Measurements from ENCODE around the gene ATP13A5.

The ATP13A5 gene

DNA sequence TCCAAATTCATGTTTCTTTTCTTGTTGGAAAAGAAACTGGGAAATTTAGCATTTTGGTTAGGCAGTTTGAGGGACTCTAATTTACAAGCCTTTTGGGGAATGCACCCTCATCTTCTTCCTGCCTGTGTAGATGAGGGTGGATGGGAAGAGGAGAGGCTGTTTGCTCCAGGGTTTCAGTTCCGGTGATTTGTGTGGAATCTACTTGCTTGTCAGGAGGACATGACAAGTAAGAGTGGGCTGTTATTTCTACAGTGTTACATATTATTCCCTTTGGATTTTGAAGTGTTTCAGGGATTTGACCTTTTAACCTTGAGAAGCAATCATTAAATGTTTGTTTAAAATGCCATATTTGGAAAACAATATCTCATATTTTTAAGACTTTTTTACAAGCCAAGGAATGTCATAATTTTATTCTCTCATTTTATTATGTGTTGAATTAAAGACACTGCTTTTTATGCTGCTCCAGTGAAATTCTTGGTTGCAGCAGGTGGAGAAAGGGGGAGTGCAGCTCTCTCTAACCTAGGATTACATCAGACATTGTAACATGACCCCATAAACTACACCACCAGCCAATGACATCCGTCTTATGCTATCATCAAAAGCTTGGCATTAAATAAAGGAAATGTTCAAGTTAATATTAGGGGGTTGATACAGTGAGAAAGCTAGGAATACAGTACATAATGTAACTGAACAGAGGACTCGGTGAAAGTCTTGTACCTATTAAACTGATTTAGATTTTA is 107.3 kb downstream of the ATP13A5 start:
- no peak for DNase-seq (ENCODE audit: insufficient read length, low spot score)
- FAIRE-seq: no peak

DNA sequence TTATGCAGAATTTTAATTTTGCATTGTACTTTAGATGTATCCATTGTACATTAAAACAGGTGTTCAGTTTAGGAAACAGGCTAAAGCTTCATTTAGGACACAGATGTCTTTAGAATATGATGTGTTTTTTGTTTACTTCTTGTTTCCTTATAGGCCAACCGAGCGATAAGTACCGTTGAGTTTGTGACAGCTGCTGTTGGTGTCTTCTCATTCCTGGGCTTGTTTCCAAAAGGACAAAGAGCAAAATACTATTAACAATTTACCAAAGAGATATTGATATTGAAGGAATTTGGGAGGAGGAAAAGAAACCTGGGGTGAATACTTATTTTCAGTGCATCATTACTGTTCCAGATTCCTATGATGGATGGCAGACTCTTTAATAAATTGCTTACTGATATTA is 108.1 kb downstream of the ATP13A5 start:
- no peak for DNase-seq (ENCODE audit: insufficient read length, low spot score)
- no peak for FAIRE-seq

DNA sequence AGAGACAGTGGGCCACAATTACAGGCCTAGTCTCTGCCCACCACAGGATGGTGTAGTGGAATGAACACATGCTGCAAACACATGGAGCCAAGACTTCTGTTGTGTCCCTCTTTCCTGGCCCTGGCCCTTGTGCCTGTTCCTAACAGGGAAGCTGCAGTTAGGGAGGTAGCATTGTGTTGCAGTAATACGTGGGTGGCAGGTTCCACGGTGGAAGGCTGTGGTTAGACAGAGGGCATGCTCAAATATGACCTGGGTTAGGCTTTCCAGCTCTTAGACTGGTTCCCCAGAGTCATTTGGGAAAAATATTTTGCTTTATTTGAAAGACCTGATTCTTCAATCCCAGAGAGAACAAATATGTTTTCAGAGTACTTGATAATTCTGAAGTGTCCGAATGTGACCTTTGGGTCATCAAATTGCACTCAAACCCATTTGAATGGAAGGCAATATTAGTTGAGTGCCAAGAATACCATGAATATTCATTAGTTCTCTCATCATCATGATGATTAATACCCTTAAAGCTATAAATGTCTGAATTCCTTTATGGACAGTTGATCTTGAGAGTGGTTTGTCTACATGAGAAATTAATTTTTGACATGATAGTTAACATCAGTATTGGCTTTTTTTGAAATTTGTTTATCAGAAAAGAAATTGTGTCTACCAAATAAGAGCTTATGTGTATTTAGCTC is 109.1 kb downstream of the ATP13A5 start:
- no peak for DNase-seq (ENCODE audit: insufficient read length, low spot score)
- no peak for FAIRE-seq

DNA sequence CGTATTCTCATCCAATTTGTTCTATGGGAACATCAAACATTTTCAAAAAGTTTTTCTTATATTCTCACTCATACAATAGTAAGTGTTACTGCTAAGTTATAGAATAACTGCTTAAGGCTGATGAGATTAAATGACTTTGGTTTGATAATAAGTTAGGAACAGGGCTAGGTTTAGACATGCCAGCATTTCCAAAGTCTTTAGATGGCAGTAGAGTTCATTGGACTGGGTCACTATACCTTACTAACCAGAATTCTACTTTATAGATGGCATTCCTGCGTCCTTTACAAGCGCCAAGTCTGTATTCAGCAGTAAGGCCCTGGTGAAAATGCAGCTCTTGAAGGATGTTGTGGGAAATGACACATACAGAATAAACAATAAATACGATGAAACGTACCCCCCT is 115.8 kb downstream of the ATP13A5 start:
- FAIRE-seq: no peak
- DNase-seq (ENCODE audit: insufficient read length, low spot score): no peak

DNA sequence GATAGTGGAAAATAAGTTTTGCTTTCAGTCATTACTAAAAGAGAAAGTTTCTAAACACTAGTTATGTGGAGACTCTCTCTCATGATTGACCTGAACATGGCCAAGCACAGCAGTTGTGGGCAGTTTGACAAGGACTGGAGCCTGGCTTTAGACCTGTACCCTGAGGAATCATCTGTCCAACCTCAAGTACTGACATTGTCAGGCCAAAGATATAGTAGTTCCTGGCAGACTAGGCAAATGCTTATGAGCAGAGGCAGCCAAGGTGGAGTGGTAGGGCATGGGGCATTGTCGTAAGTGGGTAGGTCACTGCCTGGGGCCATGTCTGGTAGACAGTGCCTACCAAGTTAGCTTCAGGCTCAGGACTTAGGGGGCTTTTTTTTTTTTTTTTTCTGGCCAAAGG is 116.6 kb downstream of the ATP13A5 start:
- FAIRE-seq: no peak

DNA sequence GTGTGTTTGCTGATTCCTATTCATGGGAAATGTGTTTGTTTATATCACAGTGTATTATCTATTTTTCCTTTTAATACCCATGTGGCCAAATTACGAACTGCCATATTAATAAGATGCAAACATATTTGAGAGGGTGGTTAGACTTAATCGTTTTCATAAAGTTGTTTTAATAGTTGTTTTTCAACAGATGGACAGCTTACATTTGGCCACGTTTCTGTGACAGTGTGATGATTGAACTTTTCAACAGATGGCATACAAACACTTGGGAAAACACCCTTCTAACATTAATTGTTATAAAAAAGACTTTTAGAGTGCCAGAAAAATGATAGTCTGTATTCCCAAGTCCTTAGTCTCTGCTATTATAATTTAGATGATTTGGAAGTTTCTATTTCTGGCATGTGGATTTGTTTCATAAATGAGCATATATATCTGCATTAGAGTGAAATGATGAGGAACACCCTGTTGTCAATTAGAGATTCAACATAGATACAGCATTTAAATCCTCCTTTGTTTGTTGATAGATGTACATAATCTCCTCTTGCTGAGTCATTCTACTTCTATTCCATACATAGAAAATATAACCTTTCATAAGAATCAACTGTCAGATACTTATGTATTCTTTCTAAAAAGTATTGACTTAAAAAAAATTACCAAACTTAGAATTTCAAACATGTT is 124.4 kb downstream of the ATP13A5 start:
- FAIRE-seq: no peak
- no peak for DNase-seq (ENCODE audit: insufficient read length, low spot score)

More for the DNA sequence above, 116.6 kb downstream of the ATP13A5 start:
- DNase-seq (ENCODE audit: insufficient read length, low spot score): no peak

DNA sequence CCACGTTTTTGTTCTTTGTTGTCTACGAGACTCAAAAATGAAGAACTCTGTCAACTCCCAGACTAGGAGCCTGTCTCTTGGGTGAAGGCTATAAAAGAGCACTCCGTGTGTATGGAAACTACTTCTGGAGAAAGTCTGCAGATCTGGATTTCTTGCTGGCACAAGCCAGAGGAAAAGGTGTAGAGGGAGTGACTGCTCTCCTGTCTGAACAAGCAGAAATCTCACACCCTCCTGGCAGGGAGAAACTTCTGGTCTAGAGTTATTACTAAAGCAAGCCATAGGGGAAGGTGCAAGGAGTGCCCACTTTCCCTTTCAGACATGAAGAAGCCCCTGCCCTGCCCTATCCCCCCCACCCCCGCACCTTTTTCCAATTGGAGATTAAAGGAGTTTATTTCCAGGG is 128.1 kb downstream of the ATP13A5 start:
- FAIRE-seq: no peak

DNA sequence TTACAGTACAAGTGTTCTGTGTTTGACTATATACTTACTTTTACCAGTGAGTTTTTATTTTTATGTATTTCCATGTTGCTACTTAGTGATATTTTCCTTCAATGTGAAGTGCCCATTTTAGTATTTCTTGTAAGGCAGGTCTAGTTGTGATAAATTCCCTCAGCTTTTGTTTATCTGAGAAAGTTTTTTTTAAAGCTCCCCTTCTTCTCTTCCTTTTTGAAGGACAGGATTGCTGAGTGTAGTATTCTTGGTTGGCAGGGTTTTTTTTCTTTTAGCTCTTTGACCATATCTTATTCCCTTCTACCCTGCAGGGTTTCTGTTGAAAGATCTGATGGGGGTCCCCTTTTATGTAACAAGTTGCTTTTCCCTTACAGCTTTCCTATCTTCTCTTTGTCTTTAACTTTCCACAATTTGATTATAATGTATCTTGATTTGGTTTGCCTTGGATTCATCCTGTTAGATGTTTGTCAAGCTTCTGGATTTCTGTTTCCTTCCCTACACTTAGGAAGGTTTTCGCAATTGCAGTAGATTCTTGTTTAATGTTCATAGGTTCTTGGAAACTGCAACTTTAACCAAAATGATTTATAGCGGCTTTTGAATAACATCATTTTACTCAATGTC is 129.6 kb downstream of the ATP13A5 start:
- no peak for FAIRE-seq
- DNase-seq (ENCODE audit: insufficient read length, low spot score): no peak

More for the DNA sequence above, 128.1 kb downstream of the ATP13A5 start:
- no peak for DNase-seq (ENCODE audit: insufficient read length, low spot score)

DNA sequence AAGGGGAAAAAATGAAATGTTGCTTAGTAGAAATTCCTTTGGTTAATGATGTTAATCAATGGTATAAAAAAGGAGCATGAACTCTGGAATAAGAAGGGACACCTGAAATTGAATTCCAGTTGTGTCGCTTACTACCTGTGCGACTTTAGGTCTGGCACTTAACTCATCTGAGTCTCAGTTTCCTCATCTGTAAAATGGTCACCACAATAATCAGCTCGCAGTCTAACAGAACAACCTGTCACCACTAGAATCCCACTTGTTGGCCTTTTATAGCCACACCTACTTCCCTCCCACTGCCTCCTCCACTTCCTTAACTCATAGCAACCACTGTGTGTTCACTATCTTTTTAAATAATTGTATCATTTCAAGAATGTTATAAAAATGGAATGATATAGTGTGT is 135.0 kb downstream of the ATP13A5 start:
- FAIRE-seq (no peak), DNase-seq (ENCODE audit: insufficient read length, low spot score) (no peak)

DNA sequence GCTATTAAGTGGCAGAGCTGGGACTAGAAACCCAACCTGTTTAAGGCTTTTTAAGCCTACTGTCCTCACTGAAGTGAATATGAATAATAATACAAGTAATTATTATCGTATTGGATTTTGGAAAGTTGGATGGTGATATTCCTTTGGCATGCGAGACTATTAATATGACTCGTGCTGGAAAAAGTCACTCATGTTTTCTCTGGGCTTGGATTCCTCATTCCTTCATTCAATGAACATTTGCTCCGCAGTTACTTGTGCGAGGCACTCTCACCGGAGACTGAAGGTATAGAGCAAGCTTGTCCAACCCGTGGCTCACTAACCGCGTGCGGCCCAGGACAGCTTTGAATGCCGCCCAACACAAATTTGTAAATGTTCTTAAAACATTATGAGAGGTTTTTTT is 136.8 kb downstream of the ATP13A5 start:
- DNase-seq (ENCODE audit: insufficient read length, low spot score): no peak
- FAIRE-seq: no peak

DNA sequence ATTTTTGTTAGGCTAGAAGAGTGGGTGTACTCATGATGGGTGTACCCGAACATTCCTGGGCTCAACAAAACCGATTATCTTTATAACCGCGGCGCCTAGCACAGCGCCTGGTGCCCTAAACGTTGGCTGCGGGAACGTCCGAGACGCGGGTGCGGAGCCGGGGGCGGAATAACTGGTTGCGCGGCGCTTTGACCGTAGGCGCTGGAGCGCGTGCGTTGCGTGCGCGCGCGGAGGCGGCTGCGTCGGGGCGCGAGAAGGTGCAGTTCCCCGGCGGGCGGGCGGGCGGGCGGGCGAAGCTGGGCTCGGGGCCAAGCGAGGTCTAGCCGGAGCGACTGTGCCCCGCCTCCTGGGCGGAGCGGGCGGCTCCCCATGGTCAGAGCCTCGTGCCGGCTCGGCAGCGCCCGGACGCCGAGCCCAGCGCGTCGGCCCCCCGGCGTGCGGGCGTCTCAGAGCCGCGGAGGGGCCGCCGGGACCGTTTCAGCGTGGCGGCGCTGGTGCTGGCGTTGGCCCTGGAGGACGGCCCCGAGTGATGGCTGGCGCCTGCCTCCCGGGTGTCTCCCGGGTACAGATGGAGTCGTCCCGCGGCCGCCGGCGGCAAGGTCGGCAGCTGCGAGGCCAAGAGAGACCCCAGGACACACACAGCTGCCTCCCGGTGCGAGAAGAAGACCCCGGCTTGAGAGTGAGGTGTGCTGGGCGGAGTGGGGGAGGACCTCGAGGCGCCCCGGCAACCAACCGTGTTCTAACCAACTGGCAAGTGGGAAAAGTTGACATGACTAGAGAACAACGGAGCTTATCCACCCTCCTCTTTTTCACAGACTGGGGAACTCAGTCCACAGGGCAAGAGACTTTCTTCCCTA is 137.5 kb downstream of the ATP13A5 start, which contains the start of gene PLAAT1:
Gene PLAAT1 (plus strand): TSS at position 373 of the 857 bp plus-strand sequence. CDS start 14,429 bp downstream, outside the sequence.
- peak; percentile 41 for DNase-seq (ENCODE audit: insufficient read length, low spot score)
- FAIRE-seq: no peak

DNA sequence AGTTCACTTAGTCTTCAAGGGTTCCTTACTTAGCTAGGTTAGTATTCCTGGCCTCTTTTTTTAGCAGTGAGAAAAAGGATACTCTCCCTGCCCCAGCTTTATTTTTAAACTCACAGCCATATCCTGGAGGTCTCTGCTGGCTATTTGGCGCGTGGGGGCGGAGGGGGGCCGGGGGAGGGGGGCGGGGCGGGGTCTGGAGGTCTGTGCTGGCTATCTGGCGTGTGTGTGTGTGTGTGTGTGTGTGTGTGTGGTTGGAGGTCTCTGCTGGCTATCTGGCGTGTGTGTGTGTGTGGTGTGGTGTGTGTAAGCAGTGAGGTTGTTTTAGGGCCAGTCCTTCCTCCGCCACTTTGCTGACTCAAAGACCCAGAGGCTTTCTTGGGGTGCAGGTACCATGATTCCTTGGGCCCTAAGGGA is 138.1 kb downstream of the ATP13A5 start:
- DNase-seq (ENCODE audit: insufficient read length, low spot score) (no peak), FAIRE-seq (no peak)

DNA sequence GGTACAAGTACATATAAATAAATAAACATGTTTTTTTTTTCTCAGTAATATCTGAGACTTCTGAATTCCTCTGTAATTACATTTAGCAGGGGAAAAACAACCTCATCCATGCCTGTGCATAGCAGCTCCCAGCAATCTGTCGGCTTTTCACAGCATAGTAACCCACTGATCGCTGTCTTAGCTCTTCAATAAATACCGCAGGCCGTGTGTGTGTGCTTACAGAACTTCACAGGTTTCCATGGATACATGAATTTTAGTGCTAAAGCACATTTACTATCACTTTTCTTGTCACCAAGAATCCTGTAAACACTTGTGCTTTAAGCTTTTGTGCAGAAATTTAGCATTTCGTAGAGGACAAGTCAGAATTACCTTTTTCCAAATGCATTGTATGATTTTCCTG is 141.5 kb downstream of the ATP13A5 start:
- no peak for FAIRE-seq
- DNase-seq (ENCODE audit: insufficient read length, low spot score): no peak

DNA sequence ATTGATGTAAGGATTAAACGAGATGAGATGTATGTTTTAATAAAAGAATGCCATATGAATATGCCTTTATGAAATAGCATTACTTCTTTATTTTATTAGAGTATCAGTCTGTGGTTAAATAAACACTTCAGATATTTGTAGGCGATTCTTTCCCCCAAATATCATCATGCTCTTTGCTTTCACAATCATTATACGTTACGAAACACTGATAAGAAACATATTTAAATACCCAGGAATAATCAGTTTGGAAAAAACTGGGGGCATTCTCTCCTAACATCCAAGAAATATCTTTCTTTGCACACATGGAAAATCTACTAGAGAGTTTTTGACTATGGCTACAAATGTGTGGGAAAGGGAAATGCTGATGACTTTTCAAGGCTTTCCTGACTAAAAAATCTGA is 142.0 kb downstream of the ATP13A5 start:
- DNase-seq (ENCODE audit: insufficient read length, low spot score) (no peak), FAIRE-seq (no peak)

DNA sequence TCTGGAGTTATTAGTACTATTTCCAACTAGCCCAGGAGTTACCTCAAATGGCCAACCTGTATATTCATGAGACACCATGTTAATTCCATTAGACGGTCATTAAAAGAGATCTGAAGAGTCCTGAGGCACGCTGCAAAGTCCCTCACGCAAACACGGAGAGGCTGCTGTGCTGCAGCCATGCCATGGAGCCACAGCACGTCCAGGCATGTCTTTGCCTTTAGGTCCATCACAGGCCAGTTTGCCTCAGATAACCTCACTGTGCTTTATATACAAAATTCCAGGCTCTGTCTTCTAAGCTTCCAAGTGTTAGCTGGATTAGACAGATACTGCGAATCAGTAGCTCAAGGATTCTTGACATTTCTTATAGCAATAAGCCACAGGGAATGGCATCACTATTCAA is 147.4 kb downstream of the ATP13A5 start:
- no peak for FAIRE-seq
- DNase-seq (ENCODE audit: insufficient read length, low spot score): no peak

DNA sequence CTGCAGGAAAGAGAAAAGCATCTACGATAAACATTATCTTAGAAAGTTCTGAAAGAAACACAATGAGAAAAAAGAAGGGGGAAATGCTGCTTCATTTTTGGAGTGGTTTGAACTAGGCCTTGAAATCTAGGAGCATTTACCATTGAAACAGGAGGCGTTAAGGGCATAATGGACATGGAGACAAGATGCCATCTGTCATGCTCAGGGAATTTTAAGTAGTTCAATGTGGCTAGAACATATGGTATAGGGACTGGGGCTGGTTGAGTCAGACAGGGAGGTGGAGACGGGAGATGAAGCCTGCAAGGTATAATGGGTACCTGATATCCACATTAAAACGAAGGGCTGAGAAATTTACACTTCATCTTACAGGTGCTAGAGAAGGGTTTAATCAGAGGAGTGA is 147.9 kb downstream of the ATP13A5 start:
- FAIRE-seq (no peak), DNase-seq (ENCODE audit: insufficient read length, low spot score) (no peak)

DNA sequence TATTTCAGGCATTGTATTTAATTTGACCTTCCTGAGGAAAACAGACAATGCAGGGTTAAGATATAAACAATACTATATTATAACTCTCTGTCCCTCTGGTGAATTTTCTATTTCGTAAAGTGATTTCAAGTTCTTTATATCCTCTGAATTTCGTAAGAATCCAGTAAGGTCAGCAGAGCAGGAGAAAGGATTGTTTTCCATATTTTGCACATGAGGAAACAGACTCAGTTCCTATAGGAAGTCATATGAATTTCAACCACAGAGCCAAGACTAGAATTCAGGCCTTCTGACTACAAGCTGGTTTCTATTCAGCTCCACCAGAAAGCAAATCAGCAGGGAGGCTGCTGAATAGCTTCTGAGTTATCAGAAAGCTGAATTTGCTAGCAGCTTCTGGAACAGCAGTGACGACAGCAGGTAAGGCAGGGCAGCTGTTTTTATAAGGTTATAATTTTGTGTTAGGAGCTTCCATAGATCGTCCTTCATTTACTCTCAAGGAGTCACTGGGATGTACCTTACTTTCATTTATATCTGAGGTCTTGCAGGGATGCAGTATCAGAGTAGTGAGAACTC is 148.6 kb downstream of the ATP13A5 start:
- FAIRE-seq (no peak), DNase-seq (ENCODE audit: insufficient read length, low spot score) (no peak)

DNA sequence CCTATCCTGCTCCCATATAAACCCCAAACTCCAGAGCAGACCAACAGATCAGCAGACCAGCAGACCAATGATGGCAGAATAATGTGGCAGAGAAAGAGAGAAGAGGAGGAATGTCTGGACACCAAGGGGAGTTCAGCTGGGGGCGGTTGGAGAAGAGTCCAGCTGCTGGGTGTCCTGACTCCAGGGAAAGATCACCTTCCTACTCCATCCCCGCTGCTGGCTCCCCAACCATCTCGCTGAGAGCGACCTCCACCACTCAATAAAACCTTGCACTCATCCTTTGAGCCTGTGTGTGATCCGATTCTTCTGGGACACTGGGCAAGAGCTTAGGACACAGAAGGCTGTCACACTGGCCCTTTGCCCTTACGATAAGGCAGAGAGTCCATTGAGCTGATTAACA is 150.3 kb downstream of the ATP13A5 start:
- FAIRE-seq (no peak), DNase-seq (ENCODE audit: insufficient read length, low spot score) (no peak)

DNA sequence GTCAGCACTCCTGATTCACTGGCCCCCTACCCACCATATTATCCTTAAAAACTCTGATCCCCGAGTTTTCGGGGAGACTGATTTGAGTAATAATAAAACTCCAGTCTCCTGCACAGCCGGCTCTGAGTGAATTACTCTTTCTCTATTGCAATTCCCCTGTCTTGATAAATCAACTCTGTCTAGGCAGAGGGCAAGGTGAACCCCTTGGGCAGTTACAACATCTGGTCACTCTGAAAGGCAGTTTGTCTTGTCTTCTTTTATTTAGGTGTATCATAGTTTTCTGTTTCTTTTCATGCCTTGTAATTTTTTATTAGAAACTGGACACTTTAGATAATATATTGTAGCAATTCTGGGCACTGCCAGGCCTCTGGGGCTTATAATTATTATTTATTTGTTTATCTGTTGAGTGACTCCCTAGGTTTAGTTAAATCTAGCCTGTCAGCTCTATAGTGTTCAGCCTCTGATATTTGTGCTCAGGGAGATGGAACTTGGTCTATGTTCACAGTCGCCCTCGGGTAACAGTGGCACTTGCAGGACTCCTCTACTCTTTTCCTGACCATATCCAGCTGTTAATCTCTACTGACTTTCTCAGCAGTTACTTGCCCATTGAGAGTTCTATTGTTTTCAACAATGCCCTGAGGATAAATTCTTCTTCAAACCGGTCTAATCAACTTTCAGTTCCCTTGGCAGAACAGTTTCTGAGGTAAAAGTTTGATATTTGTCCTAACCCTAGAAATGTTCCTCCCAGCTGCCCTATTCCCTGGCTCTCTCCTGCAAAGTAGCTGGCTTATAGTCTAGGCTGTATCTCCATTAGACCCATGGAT is 153.0 kb downstream of the ATP13A5 start:
- no peak for FAIRE-seq
- no peak for DNase-seq (ENCODE audit: insufficient read length, low spot score)
